Stromal cell of bone marrow (primary cell): ENCODE data around the gene DPH2.
A peak's percentile ranks its signal among the peaks of the same experiment; 100 is the strongest.

ENCODE experiments used
- DNase-seq: peaks from one replicate; pipeline ENCODE4 v3.0.0-alpha.2; 2012; ENCODE audit warnings: low read depth

DPH2 gene

GRCh38 chr1:43944860-43945259 is 24.9 kb upstream of the DPH2 start:
- no peak for DNase-seq

GRCh38 chr1:43945674-43946235 is 24.1 kb upstream of the DPH2 start:
- DNase-seq, result no peak

- DNase-seq, result peak; percentile 88
Observed at GRCh38 chr1:43946236-43947060, 23.4 kb upstream of the DPH2 start, which contains the start of gene IPO13. TSS of gene IPO13 (plus strand) at chr1:43946950. CDS start at chr1:43947601, 651 bp downstream.

GRCh38 chr1:43947061-43947873 is 22.5 kb upstream of the DPH2 start:
- no peak for DNase-seq

- DNase-seq, result no peak
Observed at GRCh38 chr1:43947874-43948437, 21.9 kb upstream of the DPH2 start.

GRCh38 chr1:43949678-43950077 is 20.1 kb upstream of the DPH2 start:
- no peak for DNase-seq

- no peak for DNase-seq
Observed at GRCh38 chr1:43951021-43951985, 18.5 kb upstream of the DPH2 start.

- no peak for DNase-seq
Observed at GRCh38 chr1:43952731-43953346, 17.0 kb upstream of the DPH2 start.

- no peak for DNase-seq
Observed at GRCh38 chr1:43953361-43953760, 16.4 kb upstream of the DPH2 start.

GRCh38 chr1:43954036-43954435 is 15.8 kb upstream of the DPH2 start:
- no peak for DNase-seq

GRCh38 chr1:43956234-43956633 is 13.6 kb upstream of the DPH2 start:
- DNase-seq, result no peak

GRCh38 chr1:43957407-43958040 is 12.3 kb upstream of the DPH2 start:
- no peak for DNase-seq

GRCh38 chr1:43958351-43959255 is 11.2 kb upstream of the DPH2 start:
- DNase-seq, result no peak

GRCh38 chr1:43960798-43961197 is 9.0 kb upstream of the DPH2 start:
- DNase-seq, result no peak

GRCh38 chr1:43961692-43962091 is 8.1 kb upstream of the DPH2 start:
- no peak for DNase-seq

- no peak for DNase-seq
Observed at GRCh38 chr1:43962324-43962723, 7.5 kb upstream of the DPH2 start.

GRCh38 chr1:43963006-43963405 is 6.8 kb upstream of the DPH2 start:
- DNase-seq, result no peak

GRCh38 chr1:43963890-43964289 is 5.9 kb upstream of the DPH2 start:
- DNase-seq, result no peak

- no peak for DNase-seq
Observed at GRCh38 chr1:43965316-43965715, 4.5 kb upstream of the DPH2 start.
